Prostate gland (tissue), 2 donors: Measurements from ENCODE around the gene GBA3.

Source experiments
- CTCF ChIP-seq, 4 experiments: fragments of 200-600 bp in 2 of 4; fragments of 450-650 bp in 2 of 4; sonication (generic) in 2 of 4; IDR thresholded peaks; 1 replicate in 3 of 4; 2 replicates in 1 of 4; pipeline ENCODE4 v1.5.1; 2016 to 2019; ENCODE audit warnings: antibody characterized with exemption in 4 of 4, mild to moderate bottlenecking in 2 of 4, moderate library complexity in 2 of 4
- POLR2A ChIP-seq: fragments of 450-650 bp; IDR thresholded peaks from one replicate; pipeline ENCODE4 v1.6.1; 2016; ENCODE audit warnings: antibody characterized with exemption, mild to moderate bottlenecking

- TF ChIP-seq CTCF (IDR thresholded peaks at IDR 0.05): no peak
- no peak for TF ChIP-seq POLR2A
Observed at GRCh38 chr4:22661443-22661842, 31.3 kb upstream of the GBA3 start.
